ENCODE results near the gene GPR55.
A peak's percentile ranks its signal among the peaks of the same experiment; 100 is the strongest.

The GPR55 gene

DNA sequence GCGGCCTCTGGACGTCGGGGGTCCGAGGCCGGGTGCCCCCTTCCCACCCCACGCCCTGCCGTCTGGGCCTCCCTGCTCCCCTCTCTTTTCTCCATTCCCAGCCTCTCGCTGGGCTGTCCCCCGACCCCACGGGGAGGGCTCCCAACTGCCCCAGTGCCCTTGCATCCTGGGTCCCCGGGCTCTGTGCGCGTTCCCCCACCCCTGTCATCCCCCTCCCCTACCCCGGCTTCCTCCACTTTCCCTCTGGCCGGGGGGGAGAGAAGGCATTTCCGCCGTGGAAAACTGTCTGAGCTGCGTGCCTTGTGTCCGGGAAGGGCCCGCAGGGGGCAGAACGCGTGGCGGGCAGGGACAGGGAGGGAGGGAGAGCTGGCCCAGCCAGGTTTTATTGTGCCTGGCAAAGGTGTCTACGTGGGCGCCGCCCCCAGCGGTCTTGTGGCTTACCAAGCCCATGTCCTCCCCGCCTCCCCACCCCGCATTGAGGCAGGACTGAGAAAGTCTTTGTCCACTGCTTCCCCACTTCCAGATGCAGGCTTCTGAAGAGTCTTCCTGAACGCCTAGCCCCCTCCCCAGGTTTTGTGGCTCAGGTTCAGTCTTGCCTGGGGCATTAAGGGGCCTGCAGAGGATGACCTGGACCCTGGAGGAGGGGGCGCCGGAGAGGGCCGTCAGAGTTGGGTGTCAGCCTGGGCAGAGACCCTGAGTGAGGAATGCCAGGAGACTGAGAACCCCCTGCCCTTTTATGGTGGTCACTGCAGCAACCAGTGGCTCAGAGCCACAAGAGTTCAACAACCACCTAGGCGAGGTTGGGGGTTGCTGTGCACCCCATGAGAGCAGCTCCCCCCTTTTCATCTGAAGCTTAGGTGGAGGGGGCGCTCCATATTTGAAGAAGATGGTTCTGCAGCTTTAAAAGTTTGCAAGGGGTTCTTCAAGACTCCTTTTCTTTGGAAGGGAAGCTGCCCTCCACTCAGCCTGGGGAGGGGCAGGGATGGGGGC is 59.0 kb downstream of the GPR55 start:
- peak; percentile 71 for DNase-seq

DNA sequence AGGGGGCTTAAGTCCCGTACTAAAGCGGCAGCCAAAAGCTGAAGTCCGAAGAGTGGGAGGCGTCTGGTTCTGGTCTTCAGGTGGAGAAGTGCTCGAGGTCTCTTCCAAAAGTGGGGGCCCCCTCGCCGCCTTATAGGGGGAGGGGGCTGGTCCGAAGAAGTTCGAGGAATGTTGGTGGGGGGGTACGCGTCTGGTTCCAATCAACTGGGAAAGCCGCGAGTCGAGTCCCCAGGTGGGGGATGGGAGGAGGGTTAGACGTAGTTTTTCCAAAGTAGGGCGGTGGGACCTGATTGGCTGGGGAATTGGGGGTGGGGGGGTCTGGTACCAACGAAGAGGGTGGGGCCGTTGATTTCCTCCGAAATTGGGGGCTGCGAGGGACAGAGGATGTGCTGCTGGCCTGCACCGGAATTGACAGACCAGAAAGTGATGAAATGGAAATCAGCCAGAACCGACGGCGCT is 59.7 kb downstream of the GPR55 start:
- DNase-seq = no peak

GRCh38 chr2:230864605-230865306 is 60.3 kb downstream of the GPR55 start, which contains the start of gene ITM2C:
TSS of gene ITM2C (plus strand) at chr2:230864942. CDS start at chr2:230865026, 84 bp downstream.
- DNase-seq = peak; percentile 86

GRCh38 chr2:230864122-230864604 is 60.9 kb downstream of the GPR55 start:
- DNase-seq = no peak

DNA sequence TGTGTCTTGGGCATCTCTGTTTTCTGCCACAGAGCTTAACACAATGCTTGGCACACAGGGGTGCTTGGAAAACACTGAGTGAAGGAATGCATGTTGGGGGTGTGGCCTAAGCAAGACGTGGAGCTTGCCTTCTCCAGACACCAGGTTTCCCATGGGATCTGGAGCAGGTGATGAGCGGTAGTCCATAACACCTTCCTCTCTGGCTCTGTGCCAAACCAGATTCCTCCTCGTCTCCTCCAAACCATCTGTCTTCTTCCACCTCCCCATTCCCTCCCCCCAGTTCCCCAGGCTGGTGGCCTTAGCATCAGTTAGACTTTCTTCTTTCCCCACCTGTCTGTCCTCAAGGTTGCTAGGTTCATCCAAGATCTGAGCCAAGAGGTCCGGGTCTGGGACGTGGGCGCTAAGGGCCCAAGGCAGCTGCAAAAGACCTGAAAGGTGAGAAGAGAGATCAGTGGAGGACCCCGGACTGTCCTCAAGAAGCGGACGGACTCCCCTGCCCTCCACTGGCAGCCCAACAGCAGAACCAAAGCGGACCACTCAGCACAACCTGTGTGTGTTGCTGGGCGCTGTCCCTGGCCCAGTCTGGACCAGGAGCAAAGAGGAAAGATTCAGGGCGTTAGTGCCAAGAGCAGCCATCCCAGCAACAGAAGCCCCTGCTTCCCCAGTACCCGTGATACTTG is 61.5 kb downstream of the GPR55 start:
- no peak for DNase-seq

- peak; percentile 53 for DNase-seq
Measured at GRCh38 chr2:230863031-230863430, 62.0 kb downstream of the GPR55 start.

- peak; percentile 54 for DNase-seq
Measured at GRCh38 chr2:230862292-230862691, 62.8 kb downstream of the GPR55 start.

DNA sequence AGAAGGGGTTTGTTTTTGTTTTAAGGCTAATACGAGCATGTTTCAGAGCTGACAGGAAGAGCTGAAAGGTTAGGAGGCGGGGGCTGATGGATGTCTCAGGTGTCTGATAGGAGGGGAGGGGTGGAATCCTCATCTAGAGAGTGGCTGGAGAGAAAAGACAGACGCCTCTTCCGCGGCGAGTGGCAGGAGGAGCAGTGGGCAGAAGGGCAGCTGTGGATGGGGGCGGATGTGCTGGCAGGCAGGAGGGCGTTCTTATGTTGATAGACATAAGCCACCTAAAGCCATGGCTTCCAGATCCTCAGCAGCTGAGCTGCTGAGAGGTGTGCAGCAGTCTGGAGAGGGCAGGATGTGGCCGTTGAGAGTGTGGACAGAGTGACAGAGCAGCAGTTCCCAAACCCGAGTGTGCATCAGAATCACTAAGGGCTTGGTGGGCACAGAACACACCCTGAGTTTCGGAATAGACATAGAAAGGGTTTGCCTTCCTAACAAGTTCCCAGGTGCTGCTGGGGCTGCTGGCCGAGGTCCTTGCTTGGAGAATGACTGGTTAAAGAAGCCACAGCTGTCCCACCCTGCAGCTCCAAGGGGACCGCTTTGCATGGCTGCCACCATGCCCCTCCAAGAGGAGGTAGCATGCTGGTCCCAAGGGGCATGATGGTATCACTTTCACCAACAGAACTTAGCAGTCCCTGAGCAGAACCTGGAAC is 63.3 kb downstream of the GPR55 start:
- peak; percentile 56 for DNase-seq

Measured in activated CD8-positive, alpha-beta memory T cell treated with anti-CD3 and anti-CD28 coated beads for 24 hours (primary cell).